Vagina (tissue), 2 donors: ENCODE data around the gene SLC6A6. TPM values are rescaled to one million over a fixed set of nuclear protein-coding genes. Genes with fewer than 3 reads are reported as not detected.

ENCODE experiments used
- DNase-seq, 2 donors: peaks; one replicate each; pipeline ENCODE4 v3.0.0-alpha.2; 2017; ENCODE audit errors: extremely low spot score in 2 of 2
- H3K27ac ChIP-seq: fragments of 200-600 bp; sonication (generic); one replicate; pipeline ENCODE4 v1.5.1; 2019
- H3K27me3 ChIP-seq: fragments of 200-600 bp; sonication (generic); one replicate; pipeline ENCODE4 v1.5.1; 2019
- H3K36me3 ChIP-seq, 2 donors: fragments of 200-600 bp; sonication (generic); one replicate each; pipeline ENCODE4 v1.5.1; 2017 to 2019
- H3K4me1 ChIP-seq: fragments of 200-600 bp; sonication (generic); one replicate; pipeline ENCODE4 v1.5.1; 2019
- H3K4me3 ChIP-seq, 2 donors: fragments of 200-600 bp; sonication (generic); 1 replicate in 1 of 2; 2 replicates in 1 of 2; pipeline ENCODE4 v1.5.1; 2016 to 2019
- H3K9me3 ChIP-seq: fragments of 200-600 bp; sonication (generic); one replicate; pipeline ENCODE4 v1.5.1; 2019
- CTCF ChIP-seq, 3 experiments: fragments of 450-650 bp in 2 of 3; fragments of 200-600 bp in 1 of 3; sonication (generic) in 1 of 3; IDR thresholded peaks; one replicate each; pipeline ENCODE4 v1.5.1; 2017 to 2019; ENCODE audit warnings: antibody characterized with exemption in 3 of 3, mild to moderate bottlenecking in 2 of 3, moderate library complexity in 2 of 3
- POLR2A ChIP-seq, 2 donors: fragments of 450-650 bp; IDR thresholded peaks; one replicate each; pipeline ENCODE4 v1.6.1; 2017; ENCODE audit warnings: antibody characterized with exemption in 2 of 2, mild to moderate bottlenecking in 2 of 2, moderate library complexity in 2 of 2
- POLR2AphosphoS5 ChIP-seq, 2 donors: sonication (generic); formaldehyde crosslinking; IDR thresholded peaks; one replicate each; pipeline ENCODE4 v1.9.0; 2017; ENCODE audit warnings: antibody characterized with exemption in 2 of 2, mild to moderate bottlenecking in 2 of 2, low read depth in 1 of 2; ENCODE audit not compliant: insufficient read depth in 1 of 2
- intact Hi-C: fragments of 100-400 bp; cut with DNase I; formaldehyde crosslinking; loops from one replicate; pipeline ENCODE4 v1.15.1; 2023
- total RNA-seq: library from RNA; depleted of rRNA; stranded (reverse); fragments of >200 nt; gene quantifications from one replicate; pipeline ENCODE4 v1.2.3, GENCODE V29; 2016

Gene SLC6A6
- total RNA-seq, 1 donor from 2014 or later = 30.7 TPM

GRCh38 chr3:14488286-14489041 lies 86.1 kb downstream of the SLC6A6 start:
- H3K9me3 ChIP-seq = no peaks in the 10 kb centered on the region
- no peaks in the 10 kb centered on the region for H3K4me1 ChIP-seq
- H3K4me3 ChIP-seq = no peak overlapping the region
- H3K36me3 ChIP-seq = peaks cover 0 to 9% of the 10 kb centered on the region in 2 donors
- H3K27ac ChIP-seq = no peak overlapping the region
- intact Hi-C loops = no loop called here
- H3K27me3 ChIP-seq = no peaks in the 10 kb centered on the region
- no peak for DNase-seq
- TF ChIP-seq CTCF (IDR thresholded peaks at IDR 0.05) (no peak), POLR2A (IDR thresholded peaks at IDR 0.05) (no peak), POLR2AphosphoS5 (IDR thresholded peaks at IDR 0.05; ENCODE audit: insufficient read depth in 1 of 2, low read depth in 1 of 2) (no peak)

GRCh38 chr3:14489641-14490040 lies 87.2 kb downstream of the SLC6A6 start:
- Histone ChIP-seq H3K27ac (no peak overlapping the region), H3K4me1 (no peaks in the 10 kb centered on the region), H3K27me3 (no peaks in the 10 kb centered on the region), H3K4me3 (no peak overlapping the region), H3K9me3 (no peaks in the 10 kb centered on the region), H3K36me3 (peaks cover 0 to 8% of the 10 kb centered on the region in 2 donors)
- DNase-seq = no peak
- intact Hi-C loops = no loop called here
- no peak for TF ChIP-seq POLR2AphosphoS5 (IDR thresholded peaks at IDR 0.05; ENCODE audit: insufficient read depth in 1 of 2, low read depth in 1 of 2)
- no peak for TF ChIP-seq POLR2A (IDR thresholded peaks at IDR 0.05)
- TF ChIP-seq CTCF (IDR thresholded peaks at IDR 0.05) = no peak

- peaks cover 0 to 3% of the 10 kb centered on the region in 2 donors for H3K36me3 ChIP-seq
- no peaks in the 10 kb centered on the region for H3K9me3 ChIP-seq
- no peaks in the 10 kb centered on the region for H3K27me3 ChIP-seq
- no peak overlapping the region for H3K27ac ChIP-seq
- TF ChIP-seq POLR2A (IDR thresholded peaks at IDR 0.05) (no peak), POLR2AphosphoS5 (IDR thresholded peaks at IDR 0.05; ENCODE audit: insufficient read depth in 1 of 2, low read depth in 1 of 2) (no peak)
- DNase-seq = no peak
- no peak overlapping the region for H3K4me3 ChIP-seq
- no peaks in the 10 kb centered on the region for H3K4me1 ChIP-seq
- intact Hi-C loops = no loop called here
Measured at GRCh38 chr3:14490255-14490654, 87.8 kb downstream of the SLC6A6 start.

GRCh38 chr3:14490831-14491230 lies 88.4 kb downstream of the SLC6A6 start:
- TF ChIP-seq POLR2A (IDR thresholded peaks at IDR 0.05) = no peak
- intact Hi-C loops = no loop called here
- Histone ChIP-seq H3K27ac (no peak overlapping the region), H3K4me1 (no peaks in the 10 kb centered on the region), H3K4me3 (no peak overlapping the region), H3K36me3 (peaks cover 0 to 3% of the 10 kb centered on the region in 2 donors), H3K9me3 (no peaks in the 10 kb centered on the region), H3K27me3 (no peaks in the 10 kb centered on the region)
- DNase-seq = no peak

- TF ChIP-seq POLR2AphosphoS5 (IDR thresholded peaks at IDR 0.05; ENCODE audit: insufficient read depth in 1 of 2, low read depth in 1 of 2) (no peak), CTCF (IDR thresholded peaks at IDR 0.05) (no peak), POLR2A (IDR thresholded peaks at IDR 0.05) (no peak)
Measured at GRCh38 chr3:14491396-14492190, 89.2 kb downstream of the SLC6A6 start.

More at GRCh38 chr3:14491396-14492190, 89.2 kb downstream of the SLC6A6 start:
- Histone ChIP-seq H3K27ac (no peak overlapping the region), H3K36me3 (peaks cover 0 to 3% of the 10 kb centered on the region in 2 donors), H3K4me1 (no peaks in the 10 kb centered on the region), H3K4me3 (no peak overlapping the region), H3K27me3 (no peaks in the 10 kb centered on the region), H3K9me3 (no peaks in the 10 kb centered on the region)
- intact Hi-C loops = no loop called here
- DNase-seq = no peak
